Measurements from ENCODE around the gene GSG1.

Gene GSG1

DNA sequence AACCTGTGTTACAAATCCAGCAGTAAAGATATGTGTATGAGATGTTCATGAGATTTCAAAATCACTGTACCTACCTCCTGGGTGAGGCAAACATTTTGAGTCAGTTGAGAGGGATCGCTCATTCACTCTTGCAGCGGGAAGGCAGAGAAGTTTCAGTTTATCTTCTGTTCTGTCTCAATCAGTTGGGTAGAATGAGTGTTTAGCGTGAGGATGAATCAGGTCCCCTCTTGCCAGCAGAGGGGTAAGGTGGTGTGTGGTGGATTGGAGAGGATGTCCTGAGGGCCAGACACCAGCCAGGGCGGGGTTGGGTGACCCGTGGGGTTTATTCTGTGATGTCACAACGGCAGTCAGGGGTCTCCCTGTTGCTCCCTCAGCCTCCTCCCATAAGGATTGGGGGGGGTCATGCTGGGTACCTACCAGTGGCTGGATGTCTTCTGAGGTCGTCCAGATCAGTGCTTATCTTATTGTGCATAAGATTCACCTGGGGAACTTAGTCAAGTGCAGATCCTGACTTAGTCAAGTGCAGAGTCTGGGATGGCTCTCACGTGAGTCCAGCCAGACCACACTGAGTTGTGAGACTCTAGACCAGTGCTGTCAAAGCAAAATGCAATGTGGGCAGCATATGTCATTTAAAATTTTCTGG lies at the start of gene GSG1:
Gene GSG1 (minus strand): TSS at position 277 of the 643 bp plus-strand sequence. CDS start 155 bp downstream, at position 122.
- peak; percentile 38 for DNase-seq
- Mint-ChIP-seq H3K9me3 (no peaks in the 10 kb centered on the region), H3K4me3 (no peak within 1 kb of the TSS), H3K27me3 (no peaks in the 10 kb centered on the region), H3K36me3 (ENCODE audit: low read depth) (no peaks in the 10 kb centered on the region), H3K4me1 (ENCODE audit: low read depth) (peaks cover 49% of the 10 kb centered on the region), H3K27ac (peak within 1 kb of the TSS; percentile 78)

DNA sequence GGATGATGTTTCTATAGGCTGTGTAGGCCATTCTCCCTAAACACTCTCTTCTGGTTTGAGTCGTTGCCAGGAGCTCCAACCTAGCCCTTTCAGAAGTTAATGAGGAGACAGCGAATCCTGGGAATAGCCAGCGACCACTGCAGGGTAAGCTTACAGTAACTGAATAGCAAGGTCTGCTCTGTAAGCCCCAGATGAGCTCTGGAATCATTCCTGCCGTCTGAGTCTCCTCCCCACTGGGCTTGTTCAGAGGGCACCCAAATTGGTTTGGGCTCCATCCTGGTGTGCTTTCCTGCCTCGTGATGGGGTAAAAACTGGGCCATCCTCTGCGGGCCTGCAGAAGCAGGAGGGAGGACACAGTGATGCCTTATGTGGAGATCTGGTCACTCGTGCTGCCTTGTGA lies 49.7 kb upstream of the GSG1 start:
- H3K27me3 Mint-ChIP-seq: no peaks in the 10 kb centered on the region
- peaks cover 12% of the 10 kb centered on the region for H3K4me1 Mint-ChIP-seq (ENCODE audit: low read depth)
- H3K36me3 Mint-ChIP-seq (ENCODE audit: low read depth): no peaks in the 10 kb centered on the region
- no peak overlapping the region for H3K4me3 Mint-ChIP-seq
- DNase-seq: no peak
- no peaks in the 10 kb centered on the region for H3K9me3 Mint-ChIP-seq
- no peak overlapping the region for H3K27ac Mint-ChIP-seq

- H3K36me3 Mint-ChIP-seq (ENCODE audit: low read depth): no peaks in the 10 kb centered on the region
- H3K27ac Mint-ChIP-seq: no peak overlapping the region
- H3K27me3 Mint-ChIP-seq: no peaks in the 10 kb centered on the region
- DNase-seq: no peak
- no peaks in the 10 kb centered on the region for H3K9me3 Mint-ChIP-seq
- H3K4me1 Mint-ChIP-seq (ENCODE audit: low read depth): peaks cover 12% of the 10 kb centered on the region
- H3K4me3 Mint-ChIP-seq: no peak overlapping the region
Observed at GRCh38 chr12:13152756-13153155, 49.3 kb upstream of the GSG1 start.

DNA sequence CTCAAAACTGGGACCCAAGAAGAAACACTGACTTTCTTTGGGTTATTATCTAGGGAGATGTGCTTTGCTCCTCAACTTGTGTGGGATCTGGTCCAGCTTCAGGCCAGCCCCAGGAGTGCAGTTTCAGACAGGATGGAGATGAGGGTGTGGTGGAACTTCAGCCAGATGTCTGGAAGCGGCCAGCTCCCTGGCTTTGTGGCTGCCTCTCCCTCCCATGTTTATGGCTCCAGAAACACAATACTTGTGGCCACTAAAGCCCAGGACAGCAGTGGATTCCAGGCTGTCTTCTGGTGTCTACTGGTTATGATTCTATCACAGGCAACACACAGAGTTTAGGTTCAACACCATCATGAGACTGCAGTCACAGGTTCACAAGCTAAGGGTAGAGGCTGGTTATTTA lies 48.8 kb upstream of the GSG1 start:
- Mint-ChIP-seq H3K9me3 (no peaks in the 10 kb centered on the region), H3K27ac (no peak overlapping the region), H3K4me1 (ENCODE audit: low read depth) (peaks cover 12% of the 10 kb centered on the region), H3K4me3 (no peak overlapping the region), H3K27me3 (no peaks in the 10 kb centered on the region), H3K36me3 (ENCODE audit: low read depth) (no peaks in the 10 kb centered on the region)
- no peak for DNase-seq

- H3K36me3 Mint-ChIP-seq (ENCODE audit: low read depth): no peaks in the 10 kb centered on the region
Observed at GRCh38 chr12:13149411-13149810, 45.9 kb upstream of the GSG1 start.

DNA sequence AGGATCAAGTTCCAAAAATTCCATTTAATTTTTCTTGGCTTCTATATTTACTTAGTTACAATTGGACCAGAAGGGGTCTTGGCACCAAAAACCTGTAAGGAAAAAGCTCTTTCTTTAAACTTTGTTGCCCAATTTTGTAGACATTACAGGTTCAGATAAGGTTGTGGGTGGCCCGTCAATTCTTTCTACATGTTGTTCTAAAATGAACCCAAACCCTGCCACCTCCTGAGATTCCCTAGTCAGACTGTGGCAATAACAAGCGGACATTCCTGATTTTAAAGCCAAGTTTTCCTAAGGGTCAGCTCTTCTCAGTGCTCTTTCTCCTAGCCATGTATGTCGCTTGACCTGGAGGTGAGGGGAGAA lies 45.0 kb upstream of the GSG1 start:
- Mint-ChIP-seq H3K9me3 (no peaks in the 10 kb centered on the region), H3K4me1 (ENCODE audit: low read depth) (peaks cover 19% of the 10 kb centered on the region), H3K27ac (no peak overlapping the region), H3K36me3 (ENCODE audit: low read depth) (no peaks in the 10 kb centered on the region), H3K27me3 (no peaks in the 10 kb centered on the region), H3K4me3 (no peak overlapping the region)
- no peak for DNase-seq

More at GRCh38 chr12:13149411-13149810, 45.9 kb upstream of the GSG1 start:
- Mint-ChIP-seq H3K27me3 (no peaks in the 10 kb centered on the region), H3K4me3 (no peak overlapping the region), H3K4me1 (ENCODE audit: low read depth) (peaks cover 18% of the 10 kb centered on the region), H3K9me3 (no peaks in the 10 kb centered on the region), H3K27ac (no peak overlapping the region)
- no peak for DNase-seq

DNA sequence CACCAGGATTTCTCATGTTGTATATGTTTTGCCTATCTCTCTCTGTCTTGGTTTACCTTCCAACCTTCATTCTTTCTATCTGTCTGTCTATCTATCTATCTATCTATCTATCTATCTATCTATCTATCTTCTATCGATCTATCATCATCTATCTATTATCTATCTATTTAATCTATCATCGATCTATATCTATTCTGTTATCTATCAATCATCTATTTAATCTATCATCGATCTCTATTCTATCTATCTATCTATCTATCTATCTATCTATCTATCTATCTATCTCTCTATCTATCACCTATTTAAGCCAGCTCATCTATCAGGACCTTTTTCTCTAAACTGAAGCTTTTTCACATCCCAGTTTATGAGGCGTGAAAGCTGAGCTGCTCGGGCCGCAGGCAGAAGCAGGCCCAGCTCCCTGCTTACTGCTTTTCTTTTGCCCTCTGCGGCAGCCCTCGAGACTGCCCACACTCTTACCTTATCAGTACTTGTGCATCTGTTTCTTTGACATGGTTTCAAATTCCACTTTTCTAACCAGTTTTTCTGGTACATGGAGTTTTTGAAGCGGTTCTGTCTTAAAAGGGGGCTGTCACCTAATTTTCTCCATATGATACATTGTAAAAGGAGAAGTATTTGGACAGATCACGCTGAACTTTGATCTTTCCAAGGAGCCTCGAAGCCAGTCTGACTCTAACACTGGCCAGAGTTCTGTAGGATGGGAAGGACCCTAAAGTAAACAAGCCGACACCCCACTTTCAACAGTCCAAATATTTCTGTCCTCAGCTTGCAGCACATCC lies 44.4 kb upstream of the GSG1 start:
- Mint-ChIP-seq H3K4me3 (no peak overlapping the region), H3K36me3 (ENCODE audit: low read depth) (no peaks in the 10 kb centered on the region), H3K27me3 (no peaks in the 10 kb centered on the region), H3K27ac (no peak overlapping the region), H3K4me1 (ENCODE audit: low read depth) (peaks cover 19% of the 10 kb centered on the region), H3K9me3 (no peaks in the 10 kb centered on the region)
- DNase-seq: no peak

DNA sequence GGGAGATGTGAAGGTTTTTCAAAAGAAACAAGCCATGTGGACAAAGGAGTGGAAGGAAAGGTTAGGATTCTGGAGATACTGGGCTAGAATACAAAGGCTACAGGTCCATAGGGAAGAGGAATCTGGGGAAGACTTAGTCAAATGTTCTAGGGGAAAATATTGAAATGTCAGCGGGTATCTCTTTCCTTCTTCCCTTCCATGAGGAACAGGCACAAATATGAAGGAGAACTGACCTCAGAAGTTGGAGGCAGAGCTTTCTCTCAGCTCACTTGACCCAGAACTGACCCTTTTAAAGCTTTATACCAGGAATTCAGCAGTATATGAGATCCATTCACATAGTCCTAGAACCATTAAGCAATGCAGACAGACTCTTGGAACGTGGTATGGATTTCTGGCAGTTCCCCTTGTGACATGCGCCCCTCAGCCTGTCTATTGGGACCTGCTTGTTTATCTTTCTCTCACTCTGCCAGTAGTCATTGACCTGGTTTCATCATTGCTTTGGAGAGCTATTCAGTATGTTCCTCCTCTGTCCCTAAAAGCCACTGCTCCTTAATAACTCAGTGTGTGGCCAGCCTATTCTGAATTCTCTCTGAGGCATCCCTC lies 43.0 kb upstream of the GSG1 start:
- Mint-ChIP-seq H3K4me1 (ENCODE audit: low read depth) (peaks cover 19% of the 10 kb centered on the region), H3K27me3 (no peaks in the 10 kb centered on the region), H3K27ac (no peak overlapping the region), H3K36me3 (ENCODE audit: low read depth) (no peaks in the 10 kb centered on the region), H3K4me3 (no peak overlapping the region), H3K9me3 (no peaks in the 10 kb centered on the region)
- no peak for DNase-seq

DNA sequence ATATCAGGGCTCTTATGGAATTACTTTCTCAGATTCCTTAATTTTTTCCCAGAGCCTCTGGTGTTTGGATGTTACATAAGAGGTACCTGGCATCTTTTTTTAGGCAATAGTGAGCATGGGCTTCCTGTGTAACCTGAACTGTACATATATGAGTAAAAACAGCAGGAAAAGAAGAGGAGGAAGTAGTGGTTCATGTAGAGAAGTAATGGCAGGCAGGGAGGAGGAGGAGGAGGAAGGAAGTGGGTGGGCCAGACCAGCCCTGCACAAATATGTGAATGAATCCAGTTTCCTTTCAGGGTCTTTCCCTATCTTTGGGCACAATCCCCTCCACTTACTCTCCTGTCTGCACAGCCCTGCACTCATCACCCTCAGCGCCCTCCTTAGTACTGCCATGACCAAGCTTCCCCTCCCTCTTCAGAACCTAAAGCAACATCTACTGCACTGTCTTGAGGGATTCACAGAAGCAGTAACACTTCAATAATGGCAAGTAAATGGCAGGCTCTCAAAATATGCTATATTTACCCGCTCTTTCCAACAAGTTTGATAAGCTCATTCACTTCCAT lies 40.9 kb upstream of the GSG1 start:
- H3K27ac Mint-ChIP-seq: no peak overlapping the region
- H3K4me1 Mint-ChIP-seq (ENCODE audit: low read depth): peaks cover 19% of the 10 kb centered on the region
- H3K27me3 Mint-ChIP-seq: no peaks in the 10 kb centered on the region
- no peak for DNase-seq
- no peaks in the 10 kb centered on the region for H3K36me3 Mint-ChIP-seq (ENCODE audit: low read depth)
- no peak overlapping the region for H3K4me3 Mint-ChIP-seq
- no peaks in the 10 kb centered on the region for H3K9me3 Mint-ChIP-seq

DNA sequence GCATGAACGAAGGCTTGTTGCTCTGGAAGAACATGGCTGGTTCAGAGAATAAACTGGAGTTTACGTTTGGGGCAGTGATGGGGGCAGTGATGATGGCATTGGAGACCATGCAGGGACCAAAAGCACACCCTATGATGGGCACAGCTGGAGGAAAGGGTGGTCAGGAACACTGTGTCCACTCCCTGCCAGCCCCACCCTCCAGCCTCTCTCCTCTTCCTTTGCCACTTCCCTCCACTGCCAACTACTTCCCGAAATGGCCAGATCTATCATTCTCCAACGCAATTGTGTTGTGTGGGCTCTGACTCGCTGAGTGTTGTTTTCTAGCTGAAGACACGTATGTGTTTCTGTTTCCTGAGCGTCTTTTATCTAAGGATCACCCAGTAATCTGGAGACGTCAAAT lies 39.3 kb upstream of the GSG1 start:
- DNase-seq: no peak
- no peak overlapping the region for H3K4me3 Mint-ChIP-seq
- no peak overlapping the region for H3K27ac Mint-ChIP-seq
- H3K4me1 Mint-ChIP-seq (ENCODE audit: low read depth): peaks cover 19% of the 10 kb centered on the region
- H3K36me3 Mint-ChIP-seq (ENCODE audit: low read depth): no peaks in the 10 kb centered on the region
- H3K27me3 Mint-ChIP-seq: no peaks in the 10 kb centered on the region
- H3K9me3 Mint-ChIP-seq: no peaks in the 10 kb centered on the region

GRCh38 chr12:13141686-13142085 lies 38.2 kb upstream of the GSG1 start:
- H3K9me3 Mint-ChIP-seq: no peaks in the 10 kb centered on the region
- no peak for DNase-seq
- H3K4me1 Mint-ChIP-seq (ENCODE audit: low read depth): peaks cover 19% of the 10 kb centered on the region
- no peak overlapping the region for H3K27ac Mint-ChIP-seq
- H3K36me3 Mint-ChIP-seq (ENCODE audit: low read depth): no peaks in the 10 kb centered on the region
- no peak overlapping the region for H3K4me3 Mint-ChIP-seq
- no peaks in the 10 kb centered on the region for H3K27me3 Mint-ChIP-seq

DNA sequence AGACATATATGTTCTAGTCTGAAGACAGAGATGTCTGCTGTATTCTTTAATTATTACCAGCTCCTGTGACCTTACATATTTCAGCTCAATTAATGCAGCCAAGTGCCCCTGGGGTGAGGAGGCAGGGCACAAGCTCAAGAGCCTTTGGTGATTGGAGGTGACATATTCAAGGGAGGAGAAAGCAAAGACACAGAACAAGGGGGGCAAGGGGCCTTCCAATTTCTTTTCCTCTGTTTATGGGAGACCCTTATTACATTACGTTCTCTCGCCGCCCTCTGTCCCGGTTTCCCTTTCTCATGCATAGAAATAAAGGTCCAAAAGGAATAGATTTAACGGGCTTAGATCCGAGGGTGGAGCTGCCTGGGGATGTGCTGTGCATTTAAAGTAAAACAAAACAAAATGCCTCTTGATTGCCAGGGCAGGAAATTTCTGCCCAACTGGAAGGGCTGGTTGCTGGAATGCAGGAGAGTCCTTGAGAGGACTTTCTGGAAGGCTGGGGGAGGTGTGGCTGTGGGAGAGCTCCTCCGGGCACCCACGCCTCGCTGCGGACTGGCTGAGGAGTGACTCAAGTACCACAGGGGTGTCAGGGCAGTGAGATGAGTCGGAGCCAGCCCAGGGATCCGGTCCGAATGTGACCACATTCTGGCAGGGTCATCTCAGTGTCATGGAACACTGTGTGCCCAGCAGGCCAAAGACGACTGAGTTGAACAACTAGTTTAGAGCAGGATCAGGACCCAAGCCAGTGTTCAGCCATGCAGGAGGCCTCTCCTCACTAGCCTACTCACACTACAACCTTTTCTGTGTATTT lies 32.1 kb upstream of the GSG1 start:
- H3K4me1 Mint-ChIP-seq (ENCODE audit: low read depth): no peaks in the 10 kb centered on the region
- no peaks in the 10 kb centered on the region for H3K27me3 Mint-ChIP-seq
- no peak for DNase-seq
- no peaks in the 10 kb centered on the region for H3K36me3 Mint-ChIP-seq (ENCODE audit: low read depth)
- H3K9me3 Mint-ChIP-seq: no peaks in the 10 kb centered on the region
- no peak overlapping the region for H3K4me3 Mint-ChIP-seq
- no peak overlapping the region for H3K27ac Mint-ChIP-seq

GRCh38 chr12:13133886-13134285 lies 30.4 kb upstream of the GSG1 start:
- Mint-ChIP-seq H3K27ac (no peak overlapping the region), H3K36me3 (ENCODE audit: low read depth) (no peaks in the 10 kb centered on the region), H3K4me3 (no peak overlapping the region)

GRCh38 chr12:13130981-13131380 lies 27.5 kb upstream of the GSG1 start:
- no peaks in the 10 kb centered on the region for H3K36me3 Mint-ChIP-seq (ENCODE audit: low read depth)
- H3K4me1 Mint-ChIP-seq (ENCODE audit: low read depth): no peaks in the 10 kb centered on the region

More at GRCh38 chr12:13133886-13134285, 30.4 kb upstream of the GSG1 start:
- no peaks in the 10 kb centered on the region for H3K4me1 Mint-ChIP-seq (ENCODE audit: low read depth)
- H3K9me3 Mint-ChIP-seq: no peaks in the 10 kb centered on the region
- DNase-seq: no peak
- no peaks in the 10 kb centered on the region for H3K27me3 Mint-ChIP-seq

More at GRCh38 chr12:13130981-13131380, 27.5 kb upstream of the GSG1 start:
- Mint-ChIP-seq H3K27ac (no peak overlapping the region), H3K27me3 (no peaks in the 10 kb centered on the region), H3K9me3 (no peaks in the 10 kb centered on the region), H3K4me3 (no peak overlapping the region)
- DNase-seq: no peak

Data from activated T-cell treated with anti-CD3 and anti-CD28 coated beads, Interleukin-2, amount 50 U/mL, for 24 hours (primary cell).